Glomerular endothelial cell (primary cell): Measurements from ENCODE around the gene LARP4. TPM values are rescaled to one million over a fixed set of nuclear protein-coding genes. Genes with fewer than 3 reads are reported as not detected.
A peak's percentile ranks its signal among the peaks of the same experiment; 100 is the strongest.
"Not testable (repeated sequence)": the region's sequence is repeated elsewhere in the genome, so short reads cannot be mapped to it uniquely, and the experiment has no call there.

Experiments used
- DNase-seq: peaks from one replicate; pipeline ENCODE4 v3.0.0-alpha.2; 2011; ENCODE audit warnings: low read depth, low spot score; ENCODE audit errors: extremely low read depth
- total RNA-seq: library from RNA; depleted of rRNA; stranded (reverse); fragments of >200 nt; gene quantifications from 2 replicates; pipeline ENCODE4 v1.2.3, GENCODE V29; 2015

Gene LARP4
- total RNA-seq, 1 donor from 2014 or later: 39.7 TPM

GRCh38 chr12:50467439-50467838 lies 66.8 kb downstream of the LARP4 start:
- DNase-seq: no peak

- DNase-seq: no peak
Observed at GRCh38 chr12:50477241-50477832, 76.7 kb downstream of the LARP4 start.

- DNase-seq: no peak
Observed at GRCh38 chr12:50482571-50482970, 81.9 kb downstream of the LARP4 start.

GRCh38 chr12:50483488-50483887 lies 82.8 kb downstream of the LARP4 start:
- DNase-seq: no peak

GRCh38 chr12:50488801-50489200 lies 88.1 kb downstream of the LARP4 start:
- no peak for DNase-seq

- DNase-seq: not testable (repeated sequence)
Observed at GRCh38 chr12:50498119-50498518, 97.4 kb downstream of the LARP4 start.

- DNase-seq: no peak
Observed at GRCh38 chr12:50504798-50505674, 104.4 kb downstream of the LARP4 start, which contains the start of gene DIP2B. DIP2B (plus strand) TSS chr12:50504985; CDS start chr12:50505141, 156 bp downstream.

- DNase-seq: no peak
Observed at GRCh38 chr12:50505675-50506530, 105.2 kb downstream of the LARP4 start.

GRCh38 chr12:50506753-50507473 lies 106.2 kb downstream of the LARP4 start:
- no peak for DNase-seq

GRCh38 chr12:50507474-50507838 lies 106.8 kb downstream of the LARP4 start:
- no peak for DNase-seq

GRCh38 chr12:50507930-50508329 lies 107.2 kb downstream of the LARP4 start:
- no peak for DNase-seq

- DNase-seq: no peak
Observed at GRCh38 chr12:50508414-50508813, 107.7 kb downstream of the LARP4 start.

- no peak for DNase-seq
Observed at GRCh38 chr12:50508970-50509663, 108.4 kb downstream of the LARP4 start.

- DNase-seq: no peak
Observed at GRCh38 chr12:50514526-50515276, 114.0 kb downstream of the LARP4 start.

- DNase-seq: no peak
Observed at GRCh38 chr12:50515587-50515986, 114.9 kb downstream of the LARP4 start.

- DNase-seq: peak; percentile 23
Observed at GRCh38 chr12:50517421-50518048, 116.8 kb downstream of the LARP4 start.

- no peak for DNase-seq
Observed at GRCh38 chr12:50518090-50518489, 117.4 kb downstream of the LARP4 start.

- DNase-seq: no peak
Observed at GRCh38 chr12:50519353-50519752, 118.7 kb downstream of the LARP4 start.
